Spleen (tissue), 11 donors: ENCODE measurements around the gene ZNF714. TPM values are rescaled to one million over a fixed set of nuclear protein-coding genes. Genes with fewer than 3 reads are reported as not detected.

Experiments
- DNase-seq: peaks from one replicate; pipeline ENCODE4 v3.0.0-alpha.2; 2020
- H3K27ac ChIP-seq, 8 donors: fragments of 200-600 bp; sonication (generic) in 7 of 8; 1 replicate in 4 of 8; 2 replicates in 4 of 8; pipeline versions ENCODE4 v1.5.0 to v1.8.0; 2016 to 2021; ENCODE audit warnings: inconsistent platforms in 4 of 8, mild to moderate bottlenecking in 4 of 8, moderate library complexity in 1 of 8
- H3K27me3 ChIP-seq, 7 donors: fragments of 200-600 bp; sonication (generic) in 6 of 7; replicated peaks in 1 of 7; 1 replicate in 4 of 7; 2 replicates in 3 of 7; pipeline versions ENCODE4 v1.5.0 to v1.8.0; 2016 to 2021; ENCODE audit warnings: inconsistent platforms in 3 of 7, mild to moderate bottlenecking in 1 of 7
- H3K36me3 ChIP-seq, 6 donors: fragments of 200-600 bp; sonication (generic) in 5 of 6; 1 replicate in 4 of 6; 2 replicates in 2 of 6; pipeline versions ENCODE4 v1.5.0 to v1.8.0; 2016 to 2021; ENCODE audit warnings: inconsistent platforms in 2 of 6
- H3K4me1 ChIP-seq, 6 donors: fragments of 200-600 bp; sonication (generic) in 5 of 6; 1 replicate in 3 of 6; 2 replicates in 3 of 6; pipeline versions ENCODE4 v1.5.0 to v1.8.0; 2016 to 2021; ENCODE audit warnings: inconsistent platforms in 3 of 6
- H3K4me3 ChIP-seq, 8 donors: fragments of 200-600 bp; sonication (generic) in 7 of 8; 1 replicate in 4 of 8; 2 replicates in 4 of 8; pipeline versions ENCODE4 v1.5.0 to v1.8.0; 2016 to 2021; ENCODE audit warnings: inconsistent platforms in 4 of 8, mild to moderate bottlenecking in 4 of 8, moderate library complexity in 2 of 8
- H3K9me3 ChIP-seq, 8 donors: fragments of 200-600 bp; sonication (generic) in 7 of 8; 1 replicate in 4 of 8; 2 replicates in 4 of 8; pipeline versions ENCODE4 v1.5.0 to v1.8.0; 2016 to 2021; ENCODE audit warnings: inconsistent platforms in 4 of 8
- CTCF ChIP-seq, 11 experiments: fragments of 200-600 bp in 7 of 11; fragments of 450-650 bp in 4 of 11; sonication (generic) in 4 of 11; IDR thresholded peaks in 8 of 11; conservative IDR thresholded peaks in 3 of 11; 1 replicate in 7 of 11; 2 replicates in 4 of 11; pipeline versions ENCODE4 v1.4.0 to v1.8.0; 2016 to 2021; ENCODE audit warnings: antibody characterized with exemption in 11 of 11, inconsistent platforms in 4 of 11, mild to moderate bottlenecking in 1 of 11
- POLR2A ChIP-seq, 3 donors: fragments of 450-650 bp; IDR thresholded peaks; one replicate each; pipeline ENCODE4 v1.5.1; 2017; ENCODE audit warnings: antibody characterized with exemption in 3 of 3, mild to moderate bottlenecking in 1 of 3
- POLR2AphosphoS5 ChIP-seq, 3 donors: sonication (generic); formaldehyde crosslinking; IDR thresholded peaks; one replicate each; pipeline ENCODE4 v1.5.1; 2017; ENCODE audit warnings: antibody characterized with exemption in 3 of 3
- WGBS, 5 donors: extraction: QIAGEN DNeasy Blood & Tissue Kit in 3 of 5; methylation state at CpG; one replicate each; pipeline versions ENCODE4 v1.1.5 to v1.1.7; 2013 to 2018; 5-methylcytosine and 5-hydroxymethylcytosine counted together
- intact Hi-C: fragments of 100-400 bp; cut with DNase I; formaldehyde crosslinking; loops from one replicate; pipeline ENCODE4 v1.15.0; 2023; ENCODE audit warnings: low total_unique reads
- polyA plus RNA-seq, 3 donors: library from polyadenylated mRNA; stranded (reverse); fragments of 200-250 nt; gene quantifications; one replicate each; pipeline ENCODE4 v1.2.1, GENCODE V29; 2013
- total RNA-seq, 7 donors: library from RNA; depleted of rRNA in 3 of 7; stranded (reverse); fragments of >200 nt in 3 of 7; fragmentation: NEBNext Ultra II Directional in 4 of 7; extraction: Animal tissue kit (Norgen Biotek cat#: 25700) in 4 of 7; gene quantifications; one replicate each; pipeline versions ENCODE4 v1.1.0 to v1.2.1, GENCODE V29; 2016 to 2021
- donor health status: healthy with polysubstance abuse.
- donor health status: DM: no; HTN: no; CAD: no; lungs with moderate emphysema.
- donor health status: DM: no; HTN: no; CAD: no.
- donor health status: Bipolar disorder and iron deficiency.
- donor health status: healthy.
- donor health status: DM: no; HTN: no; CAD: no.
- donor health status: DM: yes; HTN: yes; CAD: no.

The ZNF714 gene
- total and polyA plus RNA-seq, 10 donors = 1.2 to 23.7 (median 8.1) TPM

GRCh38 chr19:21101521-21102242, 19.7 kb downstream of the ZNF714 start:
- WGBS, 5 donors = 60 to 89% (median 86%) methylated on average over 2 of the region's 2 CpGs
- TF ChIP-seq POLR2AphosphoS5 (IDR thresholded peaks at IDR 0.05) (no peak), CTCF (IDR thresholded peaks at IDR 0.05 in 8 of 11, conservative IDR thresholded peaks at IDR 0.05 in 3 of 11) (no peak), POLR2A (IDR thresholded peaks at IDR 0.05) (no peak)
- intact Hi-C loops = no loop called here

GRCh38 chr19:21109116-21109515, 27.1 kb downstream of the ZNF714 start:
- Histone ChIP-seq H3K27ac (no peak overlapping the region), H3K4me3 (no peak overlapping the region), H3K27me3 (no peaks in the 10 kb centered on the region), H3K36me3 (peaks cover 0 to 76% (median 6%) of the 10 kb centered on the region in 6 donors), H3K9me3 (peaks cover 0 to 38% (median 19%) of the 10 kb centered on the region in 8 donors), H3K4me1 (no peaks in the 10 kb centered on the region)
- intact Hi-C loops = no loop called here
- no peak for DNase-seq
- TF ChIP-seq POLR2A (IDR thresholded peaks at IDR 0.05) (no peak), CTCF (IDR thresholded peaks at IDR 0.05 in 8 of 11, conservative IDR thresholded peaks at IDR 0.05 in 3 of 11) (no peak)

More at GRCh38 chr19:21101521-21102242, 19.7 kb downstream of the ZNF714 start:
- Histone ChIP-seq H3K36me3 (peaks cover 0 to 76% (median 20%) of the 10 kb centered on the region in 6 donors), H3K27ac (no peak overlapping the region), H3K4me3 (no peak overlapping the region), H3K4me1 (no peaks in the 10 kb centered on the region), H3K27me3 (no peaks in the 10 kb centered on the region), H3K9me3 (peaks cover 0 to 16% (median 0%) of the 10 kb centered on the region in 8 donors)
- DNase-seq = no peak

- Histone ChIP-seq H3K4me3 (no peak overlapping the region), H3K27ac (no peak overlapping the region), H3K36me3 (peaks cover 0 to 77% (median 5%) of the 10 kb centered on the region in 6 donors), H3K27me3 (no peaks in the 10 kb centered on the region), H3K4me1 (no peaks in the 10 kb centered on the region), H3K9me3 (peaks cover 5 to 47% (median 29%) of the 10 kb centered on the region in 8 donors)
- TF ChIP-seq POLR2A (IDR thresholded peaks at IDR 0.05) = no peak
- no peak for TF ChIP-seq POLR2AphosphoS5 (IDR thresholded peaks at IDR 0.05)
- no peak for TF ChIP-seq CTCF (IDR thresholded peaks at IDR 0.05 in 8 of 11, conservative IDR thresholded peaks at IDR 0.05 in 3 of 11)
- 89 to 100% (median 96%) methylated on average over 1 of the region's 1 CpG for WGBS, 5 donors
- DNase-seq = no peak
- intact Hi-C loops = no loop called here
Measured at GRCh38 chr19:21110183-21110582, 28.2 kb downstream of the ZNF714 start.

GRCh38 chr19:21115430-21115829, 33.4 kb downstream of the ZNF714 start:
- peaks cover 5 to 87% (median 58%) of the 10 kb centered on the region in 8 donors for H3K9me3 ChIP-seq
- peaks cover 3 to 79% (median 22%) of the 10 kb centered on the region in 6 donors for H3K36me3 ChIP-seq
- H3K27ac ChIP-seq = no peak overlapping the region
- H3K4me1 ChIP-seq = no peaks in the 10 kb centered on the region
- intact Hi-C loops = no loop called here
- no peak for DNase-seq
- H3K27me3 ChIP-seq = no peaks in the 10 kb centered on the region
- no peak overlapping the region for H3K4me3 ChIP-seq
- TF ChIP-seq POLR2AphosphoS5 (IDR thresholded peaks at IDR 0.05) (no peak), POLR2A (IDR thresholded peaks at IDR 0.05) (no peak), CTCF (IDR thresholded peaks at IDR 0.05 in 8 of 11, conservative IDR thresholded peaks at IDR 0.05 in 3 of 11) (no peak)
